DND-41 (cell line): ENCODE results near the gene METTL9.
"Not testable (repeated sequence)": the region's sequence is repeated elsewhere in the genome, so short reads cannot be mapped to it uniquely, and the experiment has no call there.

Experiments
- CTCF ChIP-seq: IDR thresholded peaks from 2 replicates; pipeline ENCODE4 v1.5.1; 2012; ENCODE audit warnings: borderline replicate concordance, low read length, moderate library complexity, mild to moderate bottlenecking; ENCODE audit not compliant: poor library complexity, severe bottlenecking; ENCODE audit errors: extremely low read depth
- EZH2 ChIP-seq: IDR thresholded peaks from 3 replicates; pipeline ENCODE4 v1.6.1; 2012; ENCODE audit warnings: borderline replicate concordance, low read depth, mild to moderate bottlenecking, moderate library complexity, low read length, inconsistent platforms; ENCODE audit not compliant: severe bottlenecking

GRCh38 chr16:21635694-21636093 is 36.3 kb downstream of the METTL9 start:
- not testable (repeated sequence) for TF ChIP-seq CTCF, EZH2
